Left ventricle myocardium superior (tissue), 1 donor: Measurements from ENCODE around the gene TGFBR3. TPM values are rescaled to one million over a fixed set of nuclear protein-coding genes. Genes with fewer than 3 reads are reported as not detected.
"Not testable (repeated sequence)": the region's sequence is repeated elsewhere in the genome, so short reads cannot be mapped to it uniquely, and the experiment has no call there.

Experiments used
- ATAC-seq: fragments of 200-7000 bp; cut with Tn5 transposase; one replicate; pipeline ENCODE4 v1.9.1; 2020; ENCODE audit warnings: mild to moderate bottlenecking, moderate library complexity
- DNase-seq: peaks from one replicate; pipeline ENCODE4 v3.0.0-alpha.2; 2020
- intact Hi-C: fragments of 100-400 bp; cut with micrococcal nuclease; formaldehyde crosslinking; loops from one replicate; pipeline ENCODE4 v1.11.0; 2022
- total RNA-seq: library from RNA; stranded (reverse); fragmentation: NEBNext Ultra II Directional; extraction: Animal tissue kit (Norgen Biotek cat#: 25700); gene quantifications from one replicate; pipeline ENCODE4 v1.2.1, GENCODE V29; 2021
- donor health status: DM: no; HTN: yes; CAD: no; lungs with severe emphysema.

TGFBR3 gene
- total RNA-seq, 1 donor from 2014 or later: 26.2 TPM

DNA sequence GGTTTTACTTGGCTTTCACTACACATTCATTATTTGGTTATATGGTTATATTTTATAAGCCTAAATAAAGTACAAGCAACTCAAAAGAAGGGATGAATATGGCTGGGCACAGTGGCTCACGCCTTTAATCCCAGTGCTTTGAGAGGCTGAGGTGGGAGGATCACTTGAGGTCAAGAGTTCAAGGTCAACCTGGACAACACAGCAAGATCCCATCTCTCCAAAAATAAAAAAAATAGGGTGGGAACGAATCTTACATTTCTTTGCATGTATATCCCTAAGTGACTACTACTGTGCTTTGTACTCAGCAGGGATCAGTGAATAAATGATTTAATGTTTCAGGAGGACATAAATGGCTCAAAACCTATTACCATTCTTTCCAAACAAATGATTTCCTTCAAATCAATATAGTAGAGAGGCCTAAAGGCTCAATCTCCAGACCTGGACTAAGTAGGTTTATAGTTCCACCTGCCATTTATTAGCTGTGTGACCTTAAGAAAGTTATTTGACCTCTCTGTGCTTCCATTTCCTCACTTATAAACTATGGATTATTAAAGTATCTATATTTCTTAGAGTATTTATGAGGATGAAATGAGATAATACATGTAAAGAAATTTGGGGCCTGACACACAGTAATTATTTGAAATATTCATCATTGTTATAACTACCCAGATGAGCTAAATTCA, 28.3 kb downstream of the TGFBR3 start:
- ATAC-seq: no peak
- intact Hi-C loops: no loop called here
- no peak for DNase-seq

DNA sequence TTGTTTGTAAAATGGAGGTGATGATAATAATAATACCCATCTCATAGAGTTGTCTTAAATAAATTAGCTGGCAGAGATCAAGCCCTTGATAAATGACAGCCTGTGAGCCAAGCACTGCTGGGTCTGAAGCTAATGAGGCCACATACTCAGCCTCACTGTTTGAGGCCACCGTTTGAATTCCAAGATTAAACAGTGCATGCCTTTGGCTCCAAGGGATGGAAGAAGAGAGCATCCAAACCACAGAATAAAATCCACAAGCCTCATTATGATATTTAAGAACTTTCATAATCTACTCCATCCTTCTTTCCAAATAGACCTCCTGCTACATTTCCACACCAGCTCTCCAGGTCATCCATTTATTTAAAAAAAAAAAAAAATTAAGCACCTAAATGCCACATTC, 29.0 kb downstream of the TGFBR3 start:
- ATAC-seq (no peak), DNase-seq (no peak)
- intact Hi-C loops: no loop called here

DNA sequence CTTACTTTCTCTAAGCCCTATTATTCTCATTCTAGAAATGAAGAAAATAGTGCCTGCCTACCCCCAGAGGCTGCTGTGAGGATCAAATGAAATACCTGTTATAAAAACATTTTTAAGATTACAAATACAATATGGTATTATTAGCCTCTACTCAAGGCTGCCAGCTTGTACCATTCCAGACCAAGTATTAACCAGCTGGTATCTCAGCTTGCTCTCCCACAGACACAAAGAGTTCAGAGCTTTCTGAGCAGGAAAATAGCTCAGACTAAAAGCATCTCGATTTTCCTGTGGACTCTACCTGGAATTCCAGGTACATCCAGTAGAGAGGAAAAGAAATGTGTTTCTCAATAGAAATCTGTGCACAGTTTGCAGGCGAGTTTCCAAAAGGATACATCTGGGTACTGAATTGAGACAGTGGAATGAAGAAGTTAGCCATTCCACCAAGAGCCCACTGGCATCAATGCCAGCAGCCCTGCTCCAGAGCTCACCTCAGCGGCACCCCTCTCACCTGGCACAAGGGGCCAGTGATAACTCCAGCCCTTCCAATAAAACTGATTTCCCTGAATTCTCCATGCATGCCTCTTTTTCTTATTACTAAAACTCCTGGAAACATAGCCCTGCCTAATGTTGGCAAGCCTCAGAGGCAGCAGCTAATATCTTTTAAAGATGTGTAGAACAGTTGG, 31.0 kb downstream of the TGFBR3 start:
- intact Hi-C loops: no loop called here
- ATAC-seq: peak; percentile 32

DNA sequence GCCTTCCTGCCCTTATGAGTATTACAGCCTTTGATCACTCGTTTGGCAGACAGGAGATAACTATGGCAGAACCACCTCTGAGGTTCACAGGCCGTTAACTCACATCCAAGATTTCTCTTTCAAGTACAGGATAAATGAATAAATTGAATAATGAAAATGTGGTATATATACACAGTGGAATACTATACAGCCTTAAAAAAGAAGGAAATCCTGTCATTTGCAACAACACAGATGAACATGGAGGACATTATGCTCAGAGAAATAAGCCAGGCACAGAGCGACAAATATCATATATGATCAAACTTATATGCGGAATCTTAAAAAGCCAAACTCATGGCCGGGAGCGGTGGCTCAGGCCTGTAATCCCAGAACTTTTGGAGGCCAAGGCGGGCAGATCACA, 32.6 kb downstream of the TGFBR3 start:
- intact Hi-C loops: no loop called here
- ATAC-seq: no peak
- no peak for DNase-seq

More for the DNA sequence above, 31.0 kb downstream of the TGFBR3 start:
- DNase-seq: no peak

DNA sequence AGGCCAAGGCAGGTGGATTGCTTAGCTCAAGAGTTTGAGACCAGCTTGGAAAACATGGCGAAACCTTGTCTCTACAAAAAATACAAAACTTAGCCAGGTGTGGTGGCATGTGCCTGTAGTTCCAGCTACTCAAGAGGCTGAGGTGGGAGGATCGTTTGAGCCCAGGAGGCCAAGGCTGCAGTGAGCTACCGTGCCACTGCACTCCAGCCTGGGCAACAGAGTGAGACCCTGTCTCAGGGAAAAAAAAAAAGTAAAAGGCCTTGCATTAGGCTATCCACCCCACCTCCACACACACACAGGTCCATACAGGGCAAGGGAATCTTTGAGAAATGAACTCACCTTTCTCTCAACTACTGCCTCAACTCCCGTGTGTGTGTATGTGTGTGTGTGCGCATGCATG, 33.9 kb downstream of the TGFBR3 start:
- intact Hi-C loops, ATAC-seq, DNase-seq: not testable (repeated sequence)

DNA sequence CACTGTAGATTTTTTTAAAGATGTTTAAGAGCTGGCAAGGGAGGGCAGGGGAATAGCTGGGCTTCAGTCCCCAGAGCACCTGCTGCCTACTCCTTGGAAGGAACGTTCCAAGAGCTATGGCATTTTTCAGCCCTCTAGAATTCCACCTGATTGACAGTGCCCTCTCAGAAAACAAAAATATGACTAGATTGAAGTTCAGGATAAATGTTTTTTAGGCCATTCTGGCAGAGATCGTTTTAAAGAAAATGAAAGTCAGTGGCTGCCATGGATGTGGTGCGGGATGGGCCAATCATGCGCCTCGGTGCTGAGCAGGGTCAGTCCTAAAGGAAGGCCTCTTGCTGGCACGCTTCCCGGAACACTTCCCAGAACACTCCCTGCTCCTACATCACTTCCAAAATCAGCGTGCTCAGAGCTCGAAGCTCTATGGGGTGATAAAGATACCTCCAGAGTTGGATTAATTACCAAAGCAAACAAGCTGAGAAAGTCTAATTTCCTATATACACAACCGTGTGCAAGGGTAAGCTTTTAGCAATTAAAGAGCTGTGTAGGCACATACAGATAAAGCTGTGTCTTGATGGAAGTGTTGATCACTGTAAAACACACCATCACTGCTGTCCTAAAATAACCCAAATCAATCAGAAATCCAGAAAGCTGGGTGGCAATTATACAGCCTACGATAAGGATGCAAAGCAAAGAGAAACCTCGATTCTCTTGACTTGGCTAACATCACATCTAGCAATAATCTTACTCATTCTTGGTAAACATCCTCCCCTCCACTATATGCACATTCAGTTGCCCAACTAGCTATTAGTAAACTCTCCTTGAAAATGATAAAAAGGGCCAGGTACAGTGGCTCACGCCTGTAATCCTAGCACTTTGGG, 34.6 kb downstream of the TGFBR3 start:
- DNase-seq (peak; percentile 96), ATAC-seq (peak; percentile 93)
- intact Hi-C loops: no loop called here

DNA sequence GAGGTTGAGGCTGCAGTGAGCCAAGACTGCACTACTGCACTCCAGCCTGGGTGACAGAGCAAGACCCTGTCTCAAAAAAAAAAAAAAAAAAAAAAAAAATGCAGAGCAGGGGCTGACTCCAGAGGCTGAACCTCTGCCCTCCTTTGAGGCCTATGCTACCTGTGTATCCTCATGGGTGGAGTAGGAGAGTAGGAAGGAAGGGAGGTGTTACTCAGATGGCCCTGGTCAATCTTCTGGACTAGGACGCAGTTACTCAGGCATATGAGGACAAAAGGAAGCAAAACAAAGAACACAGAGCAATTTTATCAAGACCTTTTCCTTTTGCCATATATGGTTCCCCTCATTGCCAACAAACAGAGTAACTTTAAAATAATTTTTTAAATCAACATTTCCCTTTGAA, 35.2 kb downstream of the TGFBR3 start:
- DNase-seq (no peak), ATAC-seq (peak; percentile 7)
- intact Hi-C loops: no loop called here

DNA sequence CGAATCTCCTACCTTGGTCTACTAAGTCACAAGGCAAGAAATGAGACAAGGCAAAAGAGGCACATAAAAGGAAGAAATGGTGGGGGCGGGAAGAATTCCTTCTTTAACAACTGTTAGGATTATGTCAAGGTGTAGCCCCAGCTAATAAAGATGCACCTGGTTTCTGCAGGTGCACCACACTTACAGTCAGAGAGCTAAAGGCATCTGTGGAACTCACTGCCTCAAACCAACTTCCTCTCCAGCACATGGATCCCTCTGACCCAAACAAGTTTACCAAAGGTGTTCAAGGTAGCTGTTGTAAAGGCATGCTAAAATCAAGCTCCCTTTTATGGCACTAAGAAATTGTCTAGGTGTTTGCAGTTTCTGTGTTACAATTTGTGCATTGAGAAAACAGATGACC, 38.1 kb downstream of the TGFBR3 start:
- intact Hi-C loops: no loop called here
- ATAC-seq (no peak), DNase-seq (no peak)

DNA sequence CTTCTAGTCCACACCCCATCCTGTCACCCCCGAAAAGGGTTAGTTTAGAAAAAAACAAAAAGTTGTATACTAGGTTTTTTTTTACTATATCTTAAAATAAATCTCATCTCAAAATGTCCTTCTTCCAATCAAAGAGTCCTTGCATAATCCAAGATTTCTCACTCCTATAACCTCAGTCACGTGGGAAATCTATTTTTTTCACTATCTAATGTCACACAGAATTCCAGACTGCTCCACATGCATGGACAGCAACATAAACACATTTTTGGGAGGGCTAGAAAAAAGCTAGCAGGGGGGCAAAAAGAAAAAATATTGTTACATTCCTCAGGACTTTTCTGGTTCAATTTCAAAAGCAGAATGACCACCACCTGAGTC, 39.3 kb downstream of the TGFBR3 start:
- intact Hi-C loops: no loop called here
- DNase-seq: no peak
- no peak for ATAC-seq

DNA sequence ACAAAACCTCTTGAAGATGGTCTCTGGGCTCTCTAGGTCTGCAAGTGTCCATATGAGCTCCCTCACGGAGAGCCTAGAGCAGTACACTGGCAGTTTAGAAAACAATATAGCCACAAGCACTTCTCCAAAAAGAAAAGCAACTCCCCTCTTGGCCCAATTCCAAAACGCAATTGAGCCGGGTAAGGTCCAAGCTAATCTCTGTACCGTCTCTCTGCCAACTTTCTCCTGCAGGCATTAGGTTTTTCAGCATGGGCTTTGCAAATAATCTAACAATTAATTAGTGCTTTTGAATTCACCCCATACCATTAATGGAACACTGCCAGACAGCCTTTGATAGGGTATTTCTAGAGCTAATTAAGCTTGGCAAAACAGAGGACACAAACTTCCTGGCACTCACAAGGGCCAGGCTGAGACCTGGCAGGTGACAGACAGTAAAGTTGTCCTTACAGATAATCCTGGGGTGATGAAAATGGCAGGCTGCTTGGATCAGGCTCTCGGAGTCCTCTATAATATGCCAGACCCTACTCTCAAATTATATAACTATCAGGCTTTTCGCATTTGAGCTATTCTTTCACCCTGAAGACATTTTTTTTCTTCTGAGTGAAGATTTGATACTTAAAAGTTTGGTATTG, 39.8 kb downstream of the TGFBR3 start:
- intact Hi-C loops: no loop called here
- DNase-seq: peak; percentile 51
- ATAC-seq: peak; percentile 79

DNA sequence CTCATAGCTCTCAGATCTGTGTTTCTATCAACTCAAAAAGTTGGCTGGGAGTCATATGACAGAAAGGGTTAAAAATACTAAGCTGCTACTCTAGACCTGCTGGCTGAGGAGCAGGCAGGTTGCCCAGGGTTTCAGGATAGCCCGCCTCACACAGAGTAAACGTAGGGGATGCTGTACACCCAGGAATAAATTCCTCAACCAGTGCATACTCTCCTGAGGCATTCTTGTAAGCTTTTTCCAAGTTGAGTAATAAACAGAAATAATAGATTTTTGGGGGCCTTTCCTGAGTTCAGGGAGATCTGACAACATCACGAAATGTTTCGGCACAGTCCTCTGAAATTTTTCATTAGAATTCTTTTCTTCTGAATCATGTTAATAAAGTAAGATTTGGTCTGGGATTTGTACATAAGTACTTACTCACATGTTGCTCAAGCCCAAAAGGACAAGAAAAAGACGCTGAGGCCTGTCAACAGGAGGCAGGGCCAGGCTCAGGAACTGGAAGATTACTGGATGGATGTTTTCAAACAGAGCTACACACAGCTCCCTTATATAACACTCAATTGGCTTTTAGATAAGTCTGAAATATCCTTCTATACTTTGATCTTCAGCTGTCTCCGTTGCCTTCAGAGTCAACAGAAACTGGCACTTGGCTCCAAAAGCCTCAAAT, 41.0 kb downstream of the TGFBR3 start:
- DNase-seq: peak; percentile 62
- intact Hi-C loops: no loop called here

DNA sequence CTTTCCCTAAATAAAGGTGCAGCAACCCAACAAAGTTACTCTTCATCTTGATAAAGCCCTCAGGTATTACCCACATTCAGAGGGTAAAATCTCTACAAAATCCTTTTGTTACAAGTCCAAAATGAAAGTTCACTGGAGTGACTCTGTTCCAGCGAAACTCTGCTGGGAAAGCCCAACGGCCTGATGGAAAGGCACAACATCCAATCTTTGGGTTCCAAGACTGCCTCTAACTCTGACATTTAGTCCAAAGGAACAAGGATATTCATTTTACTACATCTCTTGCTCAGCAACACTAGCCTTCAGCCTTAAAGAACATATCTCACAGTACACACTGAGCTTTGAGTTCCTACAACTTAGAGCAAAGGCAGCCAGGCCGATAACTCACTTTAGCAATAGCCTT, 42.1 kb downstream of the TGFBR3 start:
- intact Hi-C loops: no loop called here
- ATAC-seq (no peak), DNase-seq (no peak)

More for the DNA sequence above, 41.0 kb downstream of the TGFBR3 start:
- ATAC-seq: peak; percentile 89

DNA sequence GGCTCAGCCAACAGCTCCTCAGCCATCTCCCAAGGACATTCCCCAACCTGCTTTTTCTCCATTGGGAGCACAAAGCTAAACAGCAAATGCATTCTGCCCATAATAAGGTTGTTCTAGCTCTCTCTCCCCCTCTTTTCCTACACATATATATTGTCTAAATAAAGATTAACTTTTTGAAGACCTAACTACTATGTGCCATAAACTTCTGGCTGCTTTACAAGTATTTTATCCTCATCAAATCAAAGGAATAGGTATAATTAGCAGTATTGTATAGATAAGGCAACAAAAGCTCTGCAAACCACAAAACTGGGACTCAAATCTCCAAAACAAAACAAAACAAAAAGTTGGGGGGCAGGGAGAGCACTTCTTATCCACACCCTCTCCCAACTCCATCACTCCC, 43.4 kb downstream of the TGFBR3 start:
- DNase-seq (no peak), ATAC-seq (no peak)
- intact Hi-C loops: no loop called here

DNA sequence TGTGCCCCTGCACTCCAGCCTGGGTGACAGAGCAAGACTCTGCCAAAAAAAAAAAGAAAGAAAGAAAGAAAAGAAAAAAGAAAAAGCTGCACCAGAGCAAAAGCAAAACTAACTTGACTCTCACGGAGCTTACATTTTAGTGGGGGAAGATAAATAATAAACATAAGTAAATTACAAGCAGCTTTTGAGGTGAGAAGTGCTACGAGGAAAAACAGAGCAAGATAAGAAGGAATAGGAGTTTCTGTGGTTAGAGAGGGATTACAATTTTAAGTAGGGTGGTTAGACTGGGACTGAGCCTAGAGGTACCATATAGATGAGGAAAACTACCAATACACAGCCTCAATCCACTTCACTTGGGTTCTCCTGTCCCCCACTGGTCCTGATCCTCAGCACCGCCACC, 43.9 kb downstream of the TGFBR3 start:
- ATAC-seq: no peak

DNA sequence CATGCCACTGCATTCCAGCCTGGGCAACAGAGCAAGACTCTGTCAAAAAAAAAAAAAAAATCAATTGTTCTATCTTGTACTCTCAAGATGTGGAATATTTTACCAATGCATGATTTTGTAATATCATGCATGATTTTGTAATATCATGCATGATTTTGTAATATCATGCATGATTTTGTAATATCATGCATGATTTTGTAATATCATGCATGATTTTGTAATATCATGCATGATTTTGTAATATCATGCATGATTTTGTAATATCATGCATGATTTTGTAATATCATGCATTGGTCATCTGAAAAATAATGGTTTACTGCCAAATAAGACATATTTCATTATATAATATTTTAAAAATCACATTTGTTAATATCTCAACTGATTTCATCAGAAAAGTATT, 45.7 kb downstream of the TGFBR3 start:
- DNase-seq, ATAC-seq, intact Hi-C loops: not testable (repeated sequence)

More for the DNA sequence above, 43.9 kb downstream of the TGFBR3 start:
- DNase-seq: no peak
- intact Hi-C loops: no loop called here

DNA sequence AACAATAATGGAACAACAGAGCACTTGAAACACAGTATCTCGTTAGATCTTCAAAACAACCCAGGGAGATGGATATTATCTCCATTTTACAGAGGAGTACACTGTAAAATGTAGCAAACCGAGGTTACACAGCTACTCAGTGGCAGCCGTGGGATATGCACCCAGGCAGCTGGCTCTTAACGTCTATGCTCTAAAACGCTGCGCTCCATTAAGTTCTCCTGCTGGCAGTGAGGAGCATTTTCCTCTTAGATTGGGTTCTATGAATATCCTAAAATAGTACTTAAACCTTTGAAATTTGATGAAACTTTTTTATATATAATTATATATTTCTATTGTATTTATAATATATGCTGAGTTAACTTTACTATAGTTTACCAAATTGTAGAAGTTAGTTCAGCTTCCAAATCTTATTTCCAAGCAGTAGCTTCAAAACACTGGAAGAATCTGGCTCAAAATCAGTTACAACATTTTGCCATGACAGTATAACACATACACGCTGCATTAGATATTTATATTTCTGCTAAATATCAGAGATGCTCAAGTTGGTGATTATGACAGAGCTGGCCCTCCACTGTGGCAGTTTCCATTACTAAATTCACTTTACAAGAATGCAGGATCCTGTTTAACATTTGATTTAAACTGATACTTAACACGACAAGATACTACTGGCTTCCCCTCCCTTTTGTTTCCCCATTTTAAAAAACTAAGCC, 49.5 kb downstream of the TGFBR3 start:
- intact Hi-C loops: no loop called here
- ATAC-seq (peak; percentile 54), DNase-seq (no peak)

DNA sequence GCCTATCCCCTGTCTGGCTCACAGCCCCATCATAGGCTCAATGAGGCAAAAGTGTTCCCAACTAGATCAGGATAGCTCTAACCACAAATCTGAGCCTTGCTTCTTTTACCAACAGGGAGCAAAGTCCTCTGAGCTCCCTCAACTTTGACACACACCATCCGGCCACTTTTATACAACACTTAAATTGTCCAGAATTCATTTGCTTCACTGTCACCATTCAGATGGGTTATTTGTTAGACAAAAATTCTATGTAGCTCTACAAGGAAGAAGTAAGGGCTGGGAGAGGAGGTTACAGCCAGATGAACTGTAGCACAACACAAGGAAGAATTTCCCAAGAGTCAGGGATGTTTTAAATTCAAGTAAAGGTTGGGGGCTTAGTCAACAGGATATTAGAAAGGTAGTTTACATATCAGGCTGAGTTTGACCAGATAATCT, 50.8 kb downstream of the TGFBR3 start:
- intact Hi-C loops: no loop called here
- ATAC-seq: no peak
- no peak for DNase-seq

DNA sequence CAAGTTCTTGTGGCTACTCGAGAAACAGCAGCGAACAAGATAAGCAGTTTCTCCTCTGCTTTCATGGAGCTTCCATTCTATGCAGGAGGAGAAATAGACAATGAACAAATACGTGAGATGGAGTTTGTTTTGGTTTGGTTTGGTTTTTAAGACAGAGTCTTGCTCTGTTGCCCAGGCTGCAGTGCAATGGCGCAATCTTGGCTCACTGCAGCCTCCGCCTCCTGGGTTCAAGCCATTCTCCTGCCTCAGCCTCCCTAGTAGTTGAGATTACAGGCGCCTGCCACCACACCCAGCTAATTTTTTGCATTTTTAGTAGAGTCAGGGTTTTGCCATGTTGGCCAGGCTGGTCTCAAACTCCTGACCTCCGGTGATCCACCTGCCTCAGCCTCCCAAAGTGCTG, 51.4 kb downstream of the TGFBR3 start:
- intact Hi-C loops, ATAC-seq, DNase-seq: not testable (repeated sequence)
